AG09319 (cell line): ENCODE results near the gene SLC49A3.
"Not testable (repeated sequence)": the region's sequence is repeated elsewhere in the genome, so short reads cannot be mapped to it uniquely, and the experiment has no call there.

Experiments used
- DNase-seq: peaks from one replicate; pipeline ENCODE4 v3.0.0-alpha.2; 2010; ENCODE audit warnings: low read depth; ENCODE audit errors: extremely low read depth
- TF ChIP-seq, protein P1 (sequence below): IDR thresholded peaks from 2 replicates; pipeline ENCODE4 v1.5.1; 2011; ENCODE audit warnings: low read depth, mild to moderate bottlenecking, inconsistent platforms, low read length, moderate library complexity

SLC49A3 gene

DNA sequence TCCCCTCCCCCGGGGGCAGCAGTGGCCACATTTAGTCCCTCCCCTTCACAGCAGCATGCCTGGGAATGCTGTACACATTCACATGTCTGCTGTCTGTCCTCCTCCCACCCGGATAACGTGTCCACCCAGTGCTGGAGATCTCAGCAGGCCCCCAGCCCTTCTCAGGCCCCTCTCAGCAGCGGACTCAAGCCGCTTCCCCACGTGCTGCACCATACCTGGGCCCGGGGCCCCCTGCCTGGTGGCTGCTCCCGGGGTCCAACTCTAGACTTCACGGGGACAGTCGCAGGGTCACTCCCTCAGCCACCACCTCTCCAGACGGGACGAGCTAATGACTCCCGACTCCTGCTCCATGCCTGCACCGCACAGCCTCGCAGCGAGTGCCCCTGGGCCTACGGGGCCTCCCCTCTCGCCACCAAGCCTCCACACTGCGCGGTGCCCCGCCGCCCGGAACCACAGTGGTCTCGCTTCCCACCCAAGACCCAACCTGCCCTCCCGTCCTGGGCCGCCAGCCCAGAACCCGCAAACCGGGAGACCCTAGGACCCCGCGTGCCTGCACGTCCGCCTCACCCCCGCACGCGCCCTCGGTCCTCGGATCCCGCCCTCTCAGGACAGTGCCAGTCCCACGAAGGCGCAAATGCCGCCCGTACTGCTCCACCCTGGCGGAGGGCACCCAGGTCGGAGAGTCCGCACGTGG lies 15.4 kb upstream of the SLC49A3 start:
- no peak for DNase-seq
- TF ChIP-seq, protein P1, sequence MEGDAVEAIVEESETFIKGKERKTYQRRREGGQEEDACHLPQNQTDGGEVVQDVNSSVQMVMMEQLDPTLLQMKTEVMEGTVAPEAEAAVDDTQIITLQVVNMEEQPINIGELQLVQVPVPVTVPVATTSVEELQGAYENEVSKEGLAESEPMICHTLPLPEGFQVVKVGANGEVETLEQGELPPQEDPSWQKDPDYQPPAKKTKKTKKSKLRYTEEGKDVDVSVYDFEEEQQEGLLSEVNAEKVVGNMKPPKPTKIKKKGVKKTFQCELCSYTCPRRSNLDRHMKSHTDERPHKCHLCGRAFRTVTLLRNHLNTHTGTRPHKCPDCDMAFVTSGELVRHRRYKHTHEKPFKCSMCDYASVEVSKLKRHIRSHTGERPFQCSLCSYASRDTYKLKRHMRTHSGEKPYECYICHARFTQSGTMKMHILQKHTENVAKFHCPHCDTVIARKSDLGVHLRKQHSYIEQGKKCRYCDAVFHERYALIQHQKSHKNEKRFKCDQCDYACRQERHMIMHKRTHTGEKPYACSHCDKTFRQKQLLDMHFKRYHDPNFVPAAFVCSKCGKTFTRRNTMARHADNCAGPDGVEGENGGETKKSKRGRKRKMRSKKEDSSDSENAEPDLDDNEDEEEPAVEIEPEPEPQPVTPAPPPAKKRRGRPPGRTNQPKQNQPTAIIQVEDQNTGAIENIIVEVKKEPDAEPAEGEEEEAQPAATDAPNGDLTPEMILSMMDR: no peak

DNA sequence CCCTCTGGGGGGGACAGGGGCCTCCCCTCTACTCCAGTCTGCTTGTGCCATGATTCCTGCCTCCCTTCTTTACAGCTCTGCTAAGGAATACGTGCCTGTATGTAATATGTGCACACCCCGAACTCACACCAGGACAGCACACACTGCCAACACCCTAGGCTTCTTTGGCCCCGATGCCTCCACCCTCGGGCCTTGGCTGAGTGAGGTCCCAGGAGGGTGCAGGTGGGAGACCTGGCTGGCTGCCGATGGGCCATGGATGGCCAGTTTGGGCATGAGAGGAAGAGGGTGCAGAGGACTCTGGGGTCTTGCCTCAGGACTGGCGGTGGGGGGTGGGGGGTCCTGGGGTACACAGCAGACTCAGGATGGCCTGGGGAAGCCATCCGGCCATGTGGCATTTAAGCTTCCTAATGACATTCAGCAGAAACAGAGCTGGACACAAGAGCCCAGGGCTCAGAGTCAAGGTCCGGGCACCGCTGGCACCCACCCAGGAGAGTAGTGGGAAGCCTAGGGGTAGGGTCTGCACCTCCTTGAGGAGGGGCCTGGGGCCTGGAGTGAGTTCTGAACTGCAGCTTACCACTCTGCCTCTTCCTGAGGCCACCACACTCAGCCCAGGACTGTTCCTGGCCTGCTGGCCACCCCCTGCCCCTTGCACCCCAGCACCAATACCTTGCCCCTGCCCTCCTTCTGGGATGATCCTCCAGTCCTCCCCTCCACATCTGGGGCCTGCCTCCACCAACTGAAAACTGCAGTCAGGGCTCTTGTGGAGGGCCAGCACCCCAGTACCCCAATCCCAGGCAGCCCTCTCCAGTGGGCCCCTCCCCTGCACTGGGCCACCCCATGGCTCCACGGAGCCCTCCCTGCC lies 14.6 kb upstream of the SLC49A3 start:
- DNase-seq: no peak
- TF ChIP-seq, protein P1: no peak

DNA sequence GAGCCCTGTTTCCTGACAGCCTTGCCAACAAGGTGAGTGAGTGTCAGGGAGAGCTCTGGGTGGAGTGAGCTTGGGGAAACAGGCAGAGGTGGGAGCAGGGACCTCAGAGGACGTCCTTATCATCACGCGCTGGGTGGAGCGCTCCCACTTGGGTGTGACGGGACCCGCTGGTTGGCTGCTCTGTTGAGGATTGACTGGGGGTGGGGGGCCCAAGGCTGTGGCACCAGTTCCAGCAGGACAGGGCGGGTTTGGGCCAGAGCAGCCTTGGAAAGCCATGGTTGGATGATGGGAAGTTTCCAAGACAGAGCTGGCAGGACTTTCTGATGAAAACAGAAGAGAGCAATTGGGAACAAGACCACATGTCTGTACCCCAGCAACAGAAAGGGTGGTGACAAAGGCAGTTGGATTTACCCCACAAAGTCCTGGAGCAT lies 13.7 kb upstream of the SLC49A3 start:
- DNase-seq: no peak
- TF ChIP-seq, protein P1: no peak

DNA sequence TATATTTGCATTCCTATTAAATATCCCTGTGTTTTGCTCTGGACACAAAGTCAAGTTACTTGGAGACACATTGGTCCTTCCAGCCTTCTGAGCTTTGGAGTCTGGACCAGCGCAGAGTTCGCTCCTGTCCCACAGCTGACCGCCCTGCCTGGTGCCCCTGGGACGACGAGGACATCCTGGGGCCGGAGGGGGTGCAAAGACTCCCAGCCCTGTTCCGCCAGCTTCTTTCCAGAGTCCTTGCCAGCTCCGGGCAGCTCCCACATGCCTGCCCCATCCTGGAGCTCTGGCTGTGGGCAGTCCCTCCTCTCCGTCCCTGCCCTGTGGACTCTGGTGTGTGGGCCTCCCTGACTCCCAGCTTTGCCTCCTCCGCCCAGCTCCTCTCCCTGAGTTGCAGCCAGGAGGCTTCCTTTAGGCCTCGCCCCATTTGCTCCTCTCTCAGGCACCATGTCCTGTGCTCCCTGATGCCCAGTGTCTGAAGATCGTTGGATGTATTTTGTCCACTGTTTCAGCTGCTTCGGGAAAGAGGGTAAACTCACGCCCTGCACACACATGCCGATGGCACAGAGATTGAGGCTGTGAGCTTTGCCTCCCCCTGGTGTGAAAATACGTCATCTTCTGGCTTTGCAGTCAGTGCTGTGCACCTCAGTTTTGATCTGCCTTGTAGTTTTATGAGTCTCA lies 11.8 kb upstream of the SLC49A3 start:
- no peak for DNase-seq

DNA sequence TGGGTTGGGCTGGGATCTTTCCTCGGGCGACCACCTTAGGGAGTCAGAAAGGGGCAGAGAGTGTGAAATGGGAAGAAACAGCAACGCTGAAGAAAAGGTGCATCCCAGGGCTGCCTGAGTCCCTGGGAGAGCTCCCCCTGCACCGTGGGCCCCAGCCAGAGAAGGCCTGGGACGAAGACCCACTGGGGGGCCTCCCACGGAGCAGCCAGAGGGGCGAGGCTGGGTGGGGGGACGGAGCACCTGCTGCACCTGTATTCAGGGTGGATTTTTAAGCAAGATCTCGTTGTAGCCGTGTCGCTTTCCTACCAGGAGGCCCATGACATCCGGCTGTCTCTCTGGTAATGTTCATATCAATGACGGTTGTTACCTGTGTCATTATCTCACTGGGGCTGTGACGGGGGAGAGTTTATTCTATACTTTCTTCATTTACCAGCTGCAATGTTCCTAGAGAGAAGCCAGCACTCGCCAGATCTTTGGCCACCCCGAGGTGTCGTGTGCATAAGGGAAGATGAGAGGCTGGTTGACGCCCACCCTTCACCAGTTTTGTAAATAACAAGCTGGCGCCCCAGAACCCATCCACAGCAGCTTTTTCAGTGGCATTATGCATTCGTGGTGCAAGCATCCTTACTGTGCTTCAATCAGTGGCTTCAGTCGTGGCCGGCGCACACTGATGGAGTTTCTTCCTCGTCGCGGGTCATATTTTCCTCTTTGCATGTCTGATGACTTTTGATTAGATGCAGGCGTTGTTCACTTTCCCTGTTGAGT lies 11.0 kb upstream of the SLC49A3 start:
- TF ChIP-seq, protein P1: no peak
- DNase-seq: no peak

More for the DNA sequence above, 11.8 kb upstream of the SLC49A3 start:
- TF ChIP-seq, protein P1: no peak

DNA sequence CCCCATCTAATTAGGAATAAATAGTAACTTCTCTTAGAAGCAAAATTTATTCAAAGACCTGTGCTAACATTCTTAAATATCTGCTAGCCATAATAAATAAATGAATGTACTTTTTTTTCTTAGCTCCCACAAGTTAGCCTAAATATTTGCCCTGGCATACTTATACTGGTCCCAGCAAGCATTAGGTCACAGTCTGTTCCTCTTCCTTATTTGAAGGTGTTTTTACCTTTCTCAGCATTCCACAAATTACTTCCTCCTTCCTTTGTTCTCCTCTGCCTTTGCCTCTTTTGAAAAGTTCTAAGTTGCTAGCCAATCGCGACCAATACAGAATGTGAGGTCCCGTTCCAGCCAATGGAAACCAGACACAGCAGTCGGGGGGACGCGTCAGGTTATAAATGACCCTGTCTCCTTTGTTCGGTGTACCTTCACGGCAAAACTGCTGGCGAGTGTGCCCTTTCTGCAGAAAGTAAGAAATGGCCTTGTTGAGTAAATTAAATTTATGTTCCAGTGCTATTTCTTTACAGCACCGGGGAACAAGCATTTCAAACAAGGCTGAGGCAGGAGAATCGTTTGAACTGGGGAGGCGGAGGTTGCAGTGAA lies 5.5 kb upstream of the SLC49A3 start:
- not testable (repeated sequence) for DNase-seq
